AG09319 (cell line): Measurements from ENCODE around the gene PTPRT.

Experiments
- DNase-seq: peaks from one replicate; pipeline ENCODE4 v3.0.0-alpha.2; 2010; ENCODE audit warnings: low read depth; ENCODE audit errors: extremely low read depth
- TF ChIP-seq, protein P1 (sequence below): IDR thresholded peaks from 2 replicates; pipeline ENCODE4 v1.5.1; 2011; ENCODE audit warnings: low read depth, mild to moderate bottlenecking, inconsistent platforms, low read length, moderate library complexity

The PTPRT gene

DNA sequence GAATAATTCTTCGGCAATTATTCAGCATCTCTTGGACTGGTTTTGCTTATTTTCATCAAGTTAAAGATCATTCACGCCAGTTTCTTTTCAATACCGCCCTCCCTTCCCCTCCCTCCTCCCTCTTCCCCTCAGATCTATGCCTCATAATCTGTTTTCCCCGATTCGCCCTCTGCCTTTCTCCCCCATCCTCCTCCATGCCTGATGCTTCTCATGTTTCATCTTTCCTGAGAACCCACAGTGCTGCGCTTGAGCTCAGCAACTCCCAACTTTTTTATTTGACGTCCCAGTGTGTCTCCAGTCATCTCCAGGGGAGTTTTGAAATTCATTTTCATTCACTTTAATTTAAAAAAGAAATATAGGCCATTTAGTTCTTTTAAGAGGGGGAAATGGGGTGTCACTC, 142.7 kb downstream of the PTPRT start:
- no peak for DNase-seq
- TF ChIP-seq, protein P1, sequence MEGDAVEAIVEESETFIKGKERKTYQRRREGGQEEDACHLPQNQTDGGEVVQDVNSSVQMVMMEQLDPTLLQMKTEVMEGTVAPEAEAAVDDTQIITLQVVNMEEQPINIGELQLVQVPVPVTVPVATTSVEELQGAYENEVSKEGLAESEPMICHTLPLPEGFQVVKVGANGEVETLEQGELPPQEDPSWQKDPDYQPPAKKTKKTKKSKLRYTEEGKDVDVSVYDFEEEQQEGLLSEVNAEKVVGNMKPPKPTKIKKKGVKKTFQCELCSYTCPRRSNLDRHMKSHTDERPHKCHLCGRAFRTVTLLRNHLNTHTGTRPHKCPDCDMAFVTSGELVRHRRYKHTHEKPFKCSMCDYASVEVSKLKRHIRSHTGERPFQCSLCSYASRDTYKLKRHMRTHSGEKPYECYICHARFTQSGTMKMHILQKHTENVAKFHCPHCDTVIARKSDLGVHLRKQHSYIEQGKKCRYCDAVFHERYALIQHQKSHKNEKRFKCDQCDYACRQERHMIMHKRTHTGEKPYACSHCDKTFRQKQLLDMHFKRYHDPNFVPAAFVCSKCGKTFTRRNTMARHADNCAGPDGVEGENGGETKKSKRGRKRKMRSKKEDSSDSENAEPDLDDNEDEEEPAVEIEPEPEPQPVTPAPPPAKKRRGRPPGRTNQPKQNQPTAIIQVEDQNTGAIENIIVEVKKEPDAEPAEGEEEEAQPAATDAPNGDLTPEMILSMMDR, result no peak

DNA sequence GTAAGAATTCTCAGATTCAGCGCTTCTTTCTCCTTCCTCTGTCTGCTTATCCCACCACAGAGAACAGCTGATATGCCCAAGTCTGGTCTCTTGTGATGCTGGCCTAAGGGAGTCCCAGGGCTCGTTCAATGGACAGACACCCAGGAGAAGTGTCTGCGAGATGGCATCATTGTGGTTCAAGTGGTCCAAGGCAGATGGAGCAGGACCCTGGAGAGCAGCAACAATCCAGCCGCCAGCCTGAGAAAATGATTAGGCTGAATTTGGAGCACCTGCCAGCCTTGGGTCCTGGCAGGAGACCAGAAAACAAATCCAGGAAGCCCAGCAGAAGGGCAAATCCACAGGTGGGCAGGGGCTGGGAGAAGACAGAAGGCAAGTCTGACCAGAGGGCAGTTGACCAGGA, 145.8 kb downstream of the PTPRT start:
- DNase-seq, result no peak

DNA sequence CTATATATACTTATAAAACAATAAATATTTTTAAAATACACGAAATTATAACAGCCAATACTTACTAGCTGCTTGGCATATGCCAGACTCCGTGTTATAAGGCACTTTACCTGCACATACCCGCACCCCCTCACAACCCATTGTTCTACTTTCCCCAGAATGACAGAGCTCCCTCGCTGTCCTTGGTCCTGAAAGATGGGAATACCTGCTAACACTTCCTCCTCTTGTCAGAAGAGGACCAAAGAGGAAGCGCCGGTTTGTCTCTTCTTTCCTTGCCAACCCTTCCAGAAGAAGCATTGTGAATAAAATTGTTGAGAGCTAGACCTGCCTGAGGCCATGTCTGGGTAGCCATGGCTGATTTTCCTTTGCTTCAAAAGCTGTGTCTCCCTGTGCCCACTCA, 149.3 kb downstream of the PTPRT start:
- DNase-seq, result no peak
- TF ChIP-seq, protein P1, result no peak

More for the DNA sequence above, 145.8 kb downstream of the PTPRT start:
- TF ChIP-seq, protein P1, result no peak

DNA sequence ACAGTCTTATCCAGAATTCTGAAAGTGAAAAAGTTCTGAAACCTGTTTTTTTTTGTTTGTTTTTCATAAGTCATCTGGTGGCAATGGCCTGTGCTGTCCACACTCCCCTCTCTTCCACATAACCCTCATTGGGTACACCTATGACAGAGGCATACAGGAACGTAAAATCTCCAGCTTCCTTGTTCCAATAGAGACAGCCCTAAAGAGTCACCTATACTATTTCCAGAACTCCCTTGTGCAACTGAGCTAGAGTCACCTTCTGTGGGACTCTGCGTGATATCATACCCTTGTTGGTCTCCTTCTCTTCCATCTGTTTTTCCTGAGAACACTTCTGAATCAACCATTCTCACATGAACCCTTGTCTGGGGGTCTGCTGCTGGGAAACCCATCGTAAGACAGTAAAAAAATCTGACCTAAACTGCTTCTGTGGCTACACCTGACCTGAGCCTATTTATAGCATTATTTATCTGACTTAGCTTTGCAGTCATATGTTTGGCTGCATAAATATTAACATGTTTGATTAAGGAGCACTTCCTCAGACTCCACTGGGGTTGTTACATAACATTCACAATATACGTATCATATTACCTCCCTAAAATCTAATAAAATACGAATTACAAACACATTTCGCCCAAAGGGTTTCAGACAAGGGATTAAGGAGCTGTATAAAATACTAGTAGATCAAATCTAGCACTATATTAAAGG, 151.9 kb downstream of the PTPRT start:
- TF ChIP-seq, protein P1, result no peak
- no peak for DNase-seq

DNA sequence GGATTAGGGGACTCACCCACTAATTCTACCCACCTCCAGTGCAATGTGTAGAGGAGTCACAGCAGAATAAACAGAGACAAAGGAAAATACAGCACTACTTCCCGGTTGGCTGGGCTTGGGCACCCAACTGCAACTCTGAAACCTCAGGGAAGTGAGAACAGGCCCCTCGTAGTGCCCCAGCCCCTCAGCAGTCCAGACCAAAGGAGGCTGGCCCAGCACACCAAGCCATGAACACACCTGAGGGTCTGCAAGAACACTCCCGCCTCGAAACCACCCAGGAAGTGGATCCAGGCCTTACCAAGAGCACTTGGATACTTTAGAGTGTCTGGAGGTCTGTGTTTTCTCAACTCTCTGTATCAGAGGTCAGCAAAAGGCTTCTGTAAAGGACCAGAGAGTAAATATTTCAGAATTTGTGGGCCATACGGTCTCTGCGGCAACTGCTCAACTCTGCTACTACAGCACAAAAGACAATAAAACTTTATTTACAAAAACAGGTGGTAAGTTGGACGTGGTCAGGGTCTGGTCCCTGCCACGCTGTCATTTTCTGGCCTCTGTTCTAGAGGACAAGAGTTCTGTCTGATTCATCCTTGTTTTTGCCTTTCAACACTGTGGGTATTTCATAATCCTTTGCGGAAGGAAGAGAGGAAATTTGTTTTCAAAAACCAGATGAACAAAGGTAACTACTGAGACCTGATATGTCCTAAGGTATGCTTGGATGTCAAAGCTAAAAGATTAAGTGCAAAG, 154.6 kb downstream of the PTPRT start:
- DNase-seq, result no peak
- TF ChIP-seq, protein P1, result no peak

DNA sequence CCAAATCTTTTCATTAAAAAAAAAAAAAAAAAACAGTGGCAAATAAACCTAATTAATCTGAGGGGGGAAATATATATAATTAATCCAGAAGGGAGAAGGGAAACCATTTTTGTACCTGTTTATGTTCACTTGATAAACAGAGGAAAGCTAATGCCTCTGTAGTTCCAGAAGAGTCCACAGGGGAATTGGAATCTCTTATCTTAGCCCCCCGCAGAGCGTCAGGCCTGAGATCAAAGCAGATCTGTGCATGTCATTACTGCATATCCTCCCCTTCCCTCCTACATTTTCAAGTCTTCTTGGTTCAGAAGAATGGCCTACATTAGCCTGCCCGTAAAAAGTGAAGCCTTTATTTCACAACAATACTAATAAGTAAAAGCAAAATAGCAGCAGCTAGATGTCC, 157.2 kb downstream of the PTPRT start:
- TF ChIP-seq, protein P1, result no peak
- DNase-seq, result no peak

DNA sequence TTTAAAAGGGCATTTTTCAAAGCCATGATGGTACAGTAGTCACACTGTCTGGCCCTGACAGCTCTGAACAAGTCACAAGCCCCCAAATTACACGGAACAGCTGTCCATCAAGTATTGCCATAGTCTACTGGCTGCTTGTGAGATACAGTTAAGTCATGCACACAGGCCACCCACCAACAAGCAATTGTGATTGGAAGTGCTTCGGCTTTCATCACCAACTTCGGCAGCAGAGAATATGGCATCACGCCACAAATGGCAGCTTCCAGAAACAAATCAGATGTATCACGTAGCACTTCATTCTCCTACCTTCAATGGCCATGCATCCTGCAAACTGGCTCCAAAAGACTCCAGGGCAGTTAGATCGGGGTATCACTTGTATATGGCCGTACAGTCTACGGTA, 160.5 kb downstream of the PTPRT start:
- TF ChIP-seq, protein P1, result no peak
- DNase-seq, result no peak
